Measurements from ENCODE around the gene TMEM44.

DNA sequence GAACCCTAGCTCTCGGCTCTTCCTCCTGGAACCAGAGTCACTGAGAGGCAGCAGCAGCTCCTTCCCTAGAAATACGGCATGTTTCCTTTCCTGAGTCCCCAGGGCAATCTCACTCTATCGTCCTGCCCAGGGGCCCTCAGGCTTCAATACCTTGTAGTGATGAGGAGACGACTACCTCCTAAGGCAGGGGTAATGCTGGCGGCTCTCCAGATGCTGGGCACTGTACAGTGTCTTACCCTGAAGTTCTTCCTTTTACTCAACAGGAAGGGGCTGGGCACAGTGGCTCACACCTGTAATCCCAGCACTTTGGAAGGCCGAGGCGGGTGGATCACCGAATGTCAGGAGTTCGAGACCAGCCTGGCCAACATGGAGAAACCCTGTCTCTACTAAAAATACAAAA, 13.5 kb downstream of the TMEM44 start:
- TF ChIP-seq, protein P1, sequence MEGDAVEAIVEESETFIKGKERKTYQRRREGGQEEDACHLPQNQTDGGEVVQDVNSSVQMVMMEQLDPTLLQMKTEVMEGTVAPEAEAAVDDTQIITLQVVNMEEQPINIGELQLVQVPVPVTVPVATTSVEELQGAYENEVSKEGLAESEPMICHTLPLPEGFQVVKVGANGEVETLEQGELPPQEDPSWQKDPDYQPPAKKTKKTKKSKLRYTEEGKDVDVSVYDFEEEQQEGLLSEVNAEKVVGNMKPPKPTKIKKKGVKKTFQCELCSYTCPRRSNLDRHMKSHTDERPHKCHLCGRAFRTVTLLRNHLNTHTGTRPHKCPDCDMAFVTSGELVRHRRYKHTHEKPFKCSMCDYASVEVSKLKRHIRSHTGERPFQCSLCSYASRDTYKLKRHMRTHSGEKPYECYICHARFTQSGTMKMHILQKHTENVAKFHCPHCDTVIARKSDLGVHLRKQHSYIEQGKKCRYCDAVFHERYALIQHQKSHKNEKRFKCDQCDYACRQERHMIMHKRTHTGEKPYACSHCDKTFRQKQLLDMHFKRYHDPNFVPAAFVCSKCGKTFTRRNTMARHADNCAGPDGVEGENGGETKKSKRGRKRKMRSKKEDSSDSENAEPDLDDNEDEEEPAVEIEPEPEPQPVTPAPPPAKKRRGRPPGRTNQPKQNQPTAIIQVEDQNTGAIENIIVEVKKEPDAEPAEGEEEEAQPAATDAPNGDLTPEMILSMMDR (IDR thresholded peaks at IDR 0.05) = no peak
- no peak for TF ChIP-seq EZH2phosphoT487 (IDR thresholded peaks at IDR 0.05)
